Natural killer cell (primary cell): ENCODE measurements around the gene EHHADH. TPM values are rescaled to one million over a fixed set of nuclear protein-coding genes. Genes with fewer than 3 reads are reported as not detected.

Source experiments
- ATAC-seq, 3 donors: fragments of 150-1000 bp in 2 of 3; fragments of 200-7000 bp in 1 of 3; cut with Tn5 transposase; 1 replicate in 1 of 3; 2 replicates in 2 of 3; pipeline ENCODE4 v1.10.0; 2021; ENCODE audit warnings: mild to moderate bottlenecking in 2 of 3, moderate library complexity in 2 of 3
- DNase-seq, 2 donors: peaks; one replicate each; pipeline versions ENCODE4 v3.0.0 to v3.0.0-alpha.2; 2013 to 2021; ENCODE audit warnings: mixed read lengths in 1 of 2
- H3K27ac ChIP-seq: one replicate; pipeline ENCODE4 v1.5.1; 2013; ENCODE audit warnings: mild to moderate bottlenecking, low read length
- H3K27me3 ChIP-seq: one replicate; pipeline ENCODE4 v1.6.1; 2013; ENCODE audit warnings: low read length; ENCODE audit not compliant: control insufficient read depth, insufficient read depth
- H3K36me3 ChIP-seq: one replicate; pipeline ENCODE4 v1.6.1; 2013; ENCODE audit warnings: low read length; ENCODE audit not compliant: control insufficient read depth, insufficient read depth
- H3K4me1 ChIP-seq: one replicate; pipeline ENCODE4 v1.6.1; 2013; ENCODE audit warnings: low read length; ENCODE audit not compliant: control insufficient read depth, insufficient read depth
- H3K4me3 ChIP-seq: one replicate; pipeline ENCODE4 v1.5.1; 2013; ENCODE audit warnings: low read length
- H3K9me3 ChIP-seq: one replicate; pipeline ENCODE4 v1.6.1; 2013; ENCODE audit warnings: low read length; ENCODE audit not compliant: control insufficient read depth, insufficient read depth
- H3K27ac Mint-ChIP-seq, 2 donors: one replicate each; pipeline ENCODE4 v1.8.0; 2022; ENCODE audit warnings: mild to moderate bottlenecking in 2 of 2, mixed read lengths in 2 of 2, moderate library complexity in 1 of 2
- H3K27me3 Mint-ChIP-seq, 2 donors: one replicate each; pipeline ENCODE4 v1.8.0; 2022; ENCODE audit warnings: low read depth in 2 of 2, mixed read lengths in 2 of 2
- H3K36me3 Mint-ChIP-seq: one replicate; pipeline ENCODE4 v1.8.0; 2022; ENCODE audit warnings: mixed read lengths
- H3K4me1 Mint-ChIP-seq, 2 donors: one replicate each; pipeline ENCODE4 v1.8.0; 2022; ENCODE audit warnings: mixed read lengths in 2 of 2
- H3K4me3 Mint-ChIP-seq: one replicate; pipeline ENCODE4 v1.8.0; 2022; ENCODE audit warnings: mild to moderate bottlenecking, moderate library complexity, mixed read lengths
- H3K9me3 Mint-ChIP-seq, 2 donors: one replicate each; pipeline ENCODE4 v1.8.0; 2022; ENCODE audit warnings: mixed read lengths in 2 of 2
- CTCF ChIP-seq: fragments of 200-600 bp; IDR thresholded peaks from one replicate; pipeline ENCODE4 v1.8.0; 2022; ENCODE audit warnings: antibody characterized with exemption
- WGBS: methylation state at CpG from one replicate; pipeline ENCODE4 v1.1.7; 2013; ENCODE audit warnings: missing lambda C conversion rate; ENCODE audit not compliant: insufficient coverage; 5-methylcytosine and 5-hydroxymethylcytosine counted together
- intact Hi-C: fragments of 100-400 bp; cut with micrococcal nuclease; formaldehyde crosslinking; loops from one replicate; pipeline ENCODE4 v1.14.2; 2022
- total RNA-seq, 4 donors: library from RNA; stranded (reverse); fragments of 120-200 nt in 1 of 4; gene quantifications; one replicate each; pipeline versions ENCODE4 v1.2.3 to v1.2.4, GENCODE V29; 2013 to 2022

Gene EHHADH
- total RNA-seq, 3 donors from 2014 or later (not counting 1 experiment from before 2014, with no cell fraction given) = 0.58 to 1.1 (median 0.64) TPM

- no peak for TF ChIP-seq CTCF
- Histone ChIP-seq H3K9me3 (no peaks in the 10 kb centered on the region), H3K4me3 (no peak overlapping the region), H3K27ac (no peak overlapping the region), H3K27me3 (peaks cover 10% of the 10 kb centered on the region), H3K4me1 (no peaks in the 10 kb centered on the region), H3K36me3 (no peaks in the 10 kb centered on the region)
- ATAC-seq = no peak
- Mint-ChIP-seq H3K27ac (no peak overlapping the region), H3K9me3 (no peaks in the 10 kb centered on the region), H3K4me3 (no peak overlapping the region), H3K27me3 (peaks cover 33 to 43% of the 10 kb centered on the region in 2 donors), H3K4me1 (no peaks in the 10 kb centered on the region), H3K36me3 (no peaks in the 10 kb centered on the region)
- 68% methylated on average over 2 of the region's 2 CpGs for WGBS
- no peak for DNase-seq
- intact Hi-C loops = no loop called here
These were observed 14.5 kb upstream of the EHHADH start for GRCh38 chr3:185268194-185268962.

DNA sequence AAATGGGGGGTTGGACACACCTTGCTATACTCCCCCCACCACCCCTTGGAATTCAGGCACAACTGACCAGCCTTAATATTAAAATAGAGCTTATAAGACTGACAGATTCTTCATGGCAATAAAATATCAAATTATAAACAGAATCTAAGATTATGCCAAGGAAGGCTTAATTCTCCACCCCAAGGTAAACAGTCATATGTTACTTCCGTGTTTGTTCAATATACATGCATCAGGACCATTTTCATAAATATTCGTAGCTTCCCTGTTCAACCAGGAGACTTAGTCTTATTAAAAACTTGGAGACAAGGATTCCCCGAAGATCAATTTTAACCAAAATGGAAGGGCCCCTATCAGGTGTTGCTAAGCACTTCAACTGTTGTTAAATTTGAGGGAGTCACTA is 13.3 kb upstream of the EHHADH start:
- Histone ChIP-seq H3K4me3 (no peak overlapping the region), H3K9me3 (no peaks in the 10 kb centered on the region), H3K27ac (no peak overlapping the region), H3K4me1 (no peaks in the 10 kb centered on the region), H3K36me3 (no peaks in the 10 kb centered on the region), H3K27me3 (peaks cover 10% of the 10 kb centered on the region)
- peaks cover 33 to 36% of the 10 kb centered on the region in 2 donors for H3K27me3 Mint-ChIP-seq
- H3K4me1 Mint-ChIP-seq = no peaks in the 10 kb centered on the region
- 90% methylated on average over 3 of the region's 3 CpGs for WGBS
- no peaks in the 10 kb centered on the region for H3K9me3 Mint-ChIP-seq
- H3K4me3 Mint-ChIP-seq = no peak overlapping the region
- DNase-seq (no peak), ATAC-seq (no peak)
- H3K36me3 Mint-ChIP-seq = no peaks in the 10 kb centered on the region
- no peak for TF ChIP-seq CTCF
- H3K27ac Mint-ChIP-seq = no peak overlapping the region
- intact Hi-C loops = no loop called here

DNA sequence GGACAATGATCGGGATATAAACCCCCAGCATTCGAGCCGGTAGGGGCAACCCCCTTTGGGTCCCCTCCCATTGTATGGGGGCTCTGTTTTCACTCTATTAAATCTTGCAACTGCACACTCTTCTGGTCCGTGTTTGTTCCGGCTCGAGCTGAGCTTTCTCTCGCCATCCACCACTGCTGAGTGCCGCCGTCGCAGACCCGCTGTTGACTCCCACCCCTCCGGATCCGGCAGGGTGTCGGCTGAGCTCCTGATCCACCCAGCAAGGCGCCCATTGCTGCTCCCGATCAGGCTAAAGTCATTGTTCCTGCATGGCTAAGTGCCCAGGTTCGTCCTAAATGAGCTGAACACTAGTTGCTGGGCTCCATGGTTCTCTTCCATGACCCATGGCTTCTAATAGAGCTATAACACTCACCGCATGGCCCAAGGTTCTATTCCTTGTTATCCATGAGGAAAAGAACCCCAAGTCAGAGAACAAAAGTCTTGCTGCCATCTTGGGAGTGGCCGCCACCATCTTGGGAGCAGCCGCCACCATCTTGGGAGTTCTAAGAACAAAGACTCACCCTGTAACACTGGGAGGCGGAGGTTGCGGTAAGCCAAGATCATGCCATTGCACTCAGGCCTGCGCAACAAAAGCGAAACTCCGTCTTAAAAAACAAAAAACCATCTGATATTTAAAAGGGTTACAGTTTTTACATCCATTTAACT is 11.2 kb upstream of the EHHADH start:
- DNase-seq = no peak
- Mint-ChIP-seq H3K4me3 (no peak overlapping the region), H3K27me3 (peaks cover 24 to 32% of the 10 kb centered on the region in 2 donors), H3K36me3 (no peaks in the 10 kb centered on the region), H3K9me3 (no peaks in the 10 kb centered on the region), H3K4me1 (no peaks in the 10 kb centered on the region), H3K27ac (no peak overlapping the region)
- 95% methylated on average over 23 of the region's 25 CpGs for WGBS
- intact Hi-C loops = no loop called here
- Histone ChIP-seq H3K36me3 (no peaks in the 10 kb centered on the region), H3K27me3 (peaks cover 3% of the 10 kb centered on the region), H3K4me3 (no peak overlapping the region), H3K4me1 (no peaks in the 10 kb centered on the region), H3K27ac (no peak overlapping the region), H3K9me3 (no peaks in the 10 kb centered on the region)
- TF ChIP-seq CTCF = no peak
- ATAC-seq = no peak
